ENCODE results near the gene ARF1. TPM values are rescaled to one million over a fixed set of nuclear protein-coding genes. Genes with fewer than 3 reads are reported as not detected.

The ARF1 gene
- total and polyA plus RNA-seq, 2 of the 13 experiments (the other 11 are each of a cell fraction or from before 2014, with no cell fraction given), result 186 to 327 TPM

DNA sequence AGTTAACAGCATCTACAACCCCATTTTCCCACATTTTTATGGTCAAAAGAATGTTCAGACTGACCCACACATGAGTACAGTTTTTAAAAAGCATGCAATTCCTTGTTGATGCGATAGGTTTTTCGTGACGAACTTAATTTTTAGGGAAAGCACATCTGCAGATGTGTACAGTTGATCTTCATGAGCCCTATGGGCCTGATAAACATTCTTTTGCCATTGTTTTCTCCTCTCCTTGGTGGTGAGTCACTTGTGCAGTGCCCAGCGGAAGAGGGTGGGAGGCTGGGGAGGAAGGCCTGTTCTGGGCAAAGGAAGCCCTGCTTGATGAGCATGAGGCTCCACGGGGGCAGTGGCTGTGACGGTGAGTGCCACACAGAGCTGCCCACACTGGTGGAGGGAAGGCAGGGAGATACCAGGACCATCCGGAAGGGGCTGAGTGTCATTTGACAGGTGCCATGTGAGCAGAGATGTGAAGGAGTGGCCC lies 5.3 kb downstream of the ARF1 start:
- DNase-seq (ENCODE audit: low spot score) (no peak), ATAC-seq (no peak), FAIRE-seq (no peak)
- Histone ChIP-seq H3K36me3 (replicated peaks in 1 of 2; ENCODE audit: control insufficient read depth in 1 of 2, insufficient read depth in 2 of 2, low read length in 2 of 2) (peaks cover 9 to 62% of the 10 kb centered on the region in 2 experiments), H3K4me3 (replicated peaks in 1 of 3; ENCODE audit: insufficient read depth in 1 of 3, low read depth in 2 of 3, low read length in 3 of 3) (no peak overlapping the region), H3K27me3 (ENCODE audit: control insufficient read depth in 1 of 2, insufficient read depth in 2 of 2, low read length in 2 of 2) (no peaks in the 10 kb centered on the region; a peak in 1 of 5 replicates), H3K9ac (ENCODE audit: insufficient read depth, low read depth, low read length) (no peak overlapping the region; the same call in 1 of the 2 replicates), H3K27ac (ENCODE audit: extremely low read length, insufficient read depth, low read length) (no peak overlapping the region), H3K9me3 (ENCODE audit: low read length) (peaks cover 6% of the 10 kb centered on the region; the same call in 1 of the 2 replicates), H3K4me1 (ENCODE audit: insufficient read depth, low read length) (peaks cover 74% of the 10 kb centered on the region), H3K4me2 (ENCODE audit: low read depth, low read length) (no peak overlapping the region), H4K20me1 (ENCODE audit: insufficient read depth, low read length) (peaks cover 95% of the 10 kb centered on the region), H2AFZ (ENCODE audit: low read length) (no peak overlapping the region), H3K79me2 (ENCODE audit: insufficient read depth, low read length) (peaks cover 100% of the 10 kb centered on the region)
- POLR2A ChIA-PET, result interaction anchor here (1.2 kb wide), 1 partner anchor 14 kb away, joined by 3 read pairs; no protein-coding TSS in a partner anchor
- WGBS (ENCODE audit: low lambda C conversion rate), result 82% methylated on average over 7 of the region's 7 CpGs
- TF ChIP-seq ZNF768 (CRISPR knock-in tag; IDR thresholded peaks at IDR 0.05) (0 out of 2 replicates have a peak, but pooled peaks have one; percentile 17), FOSL2 (CRISPR knock-in tag; IDR thresholded peaks at IDR 0.05) (peak; percentile 62), HOMEZ (CRISPR knock-in tag; IDR thresholded peaks at IDR 0.05; ENCODE audit: low read depth) (no peak), RBM22 (optimal IDR thresholded peaks at IDR 0.05; ENCODE audit: low read length) (peak; percentile 85), POLR2AphosphoS2 (IDR thresholded peaks at IDR 0.05; ENCODE audit: low read depth, low read length) (peak; percentile 68; the same call in 1 of the 2 replicates), ZNF431 (CRISPR knock-in tag; IDR thresholded peaks at IDR 0.05; ENCODE audit: borderline replicate concordance, low read depth) (no peak), ZNF816 (CRISPR knock-in tag; IDR thresholded peaks at IDR 0.05; ENCODE audit: borderline replicate concordance) (no peak), ZNF326 (CRISPR knock-in tag; IDR thresholded peaks at IDR 0.05; ENCODE audit: borderline replicate concordance) (peak; percentile 85; the same call in 1 of the 2 replicates), POGK (CRISPR knock-in tag; conservative IDR thresholded peaks at IDR 0.05) (0 out of 2 replicates have a peak, but pooled peaks have one; percentile 21)
- in situ Hi-C loops (cut with HindIII; ENCODE audit: extremely low pct_ligation_motif_present, low pct_unique_long_range_greater_than_20kb) (no loop called here), intact Hi-C loops (cut with micrococcal nuclease; ENCODE audit: unreplicated experiment) (loop anchor here (10.0 kb wide), 1 partner anchor 1153 kb away; no protein-coding TSS in a partner anchor)
- CTCF ChIA-PET (ENCODE audit: low intra/inter-chr PET ratio, low total read pairs), result no interaction called here
- no TSS peak for BruUV-seq (replicated peaks)
